Loucy (cell line): ENCODE results near the gene RBM33.

ENCODE experiments used
- H2AFZ ChIP-seq: fragments of 200-600 bp; sonication (generic); 2 replicates; pipeline ENCODE4 v1.6.0; 2016; ENCODE audit warnings: antibody characterized with exemption, mild to moderate bottlenecking, low read length, moderate library complexity
- H3F3A ChIP-seq: fragments of 200-600 bp; 2 replicates; pipeline ENCODE4 v1.6.0; 2016; ENCODE audit warnings: antibody characterized with exemption, low read depth, mild to moderate bottlenecking
- H3K27me3 ChIP-seq: fragments of 200-600 bp; sonication (generic); 2 replicates; pipeline ENCODE4 v1.6.1; 2014; ENCODE audit warnings: low read length, mild to moderate bottlenecking; ENCODE audit not compliant: insufficient read depth, poor library complexity, severe bottlenecking
- H3K36me3 ChIP-seq: fragments of 200-600 bp; sonication (generic); 2 replicates; pipeline ENCODE4 v1.6.1; 2016; ENCODE audit warnings: low read length; ENCODE audit not compliant: insufficient read depth
- H3K4me1 ChIP-seq: fragments of 200-600 bp; sonication (generic); 2 replicates; pipeline ENCODE4 v1.5.1; 2014; ENCODE audit warnings: low read length, mild to moderate bottlenecking; ENCODE audit not compliant: insufficient read depth, poor library complexity, severe bottlenecking
- H3K4me2 ChIP-seq: fragments of 200-600 bp; sonication (generic); 2 replicates; pipeline ENCODE4 v1.6.0; 2014; ENCODE audit warnings: antibody characterized with exemption, low read length, low read depth, mild to moderate bottlenecking; ENCODE audit not compliant: poor library complexity, severe bottlenecking
- H3K4me3 ChIP-seq: fragments of 200-600 bp; sonication (generic); 2 replicates; pipeline ENCODE4 v1.5.1; 2014; ENCODE audit warnings: low read length, mild to moderate bottlenecking, mixed read lengths; ENCODE audit not compliant: poor library complexity, severe bottlenecking
- H3K79me2 ChIP-seq: fragments of 200-600 bp; sonication (generic); 2 replicates; pipeline ENCODE4 v1.6.1; 2014; ENCODE audit warnings: low read length; ENCODE audit not compliant: insufficient read depth
- H3K9ac ChIP-seq: fragments of 200-600 bp; sonication (generic); 2 replicates; pipeline ENCODE4 v1.6.0; 2014; ENCODE audit warnings: mild to moderate bottlenecking, low read depth, low read length, moderate library complexity; ENCODE audit not compliant: poor library complexity, severe bottlenecking
- H3K9me2 ChIP-seq: fragments of 200-600 bp; sonication (generic); replicated peaks from 2 replicates; pipeline ENCODE4 v1.6.1; 2016; ENCODE audit warnings: low read depth, low read length, mixed read lengths
- H3K9me3 ChIP-seq: fragments of 200-600 bp; sonication (generic); 2 replicates; pipeline ENCODE4 v1.6.1; 2014; ENCODE audit warnings: mild to moderate bottlenecking, antibody characterized with exemption, low read length, low read depth; ENCODE audit not compliant: insufficient read depth
- H4K20me1 ChIP-seq: fragments of 200-600 bp; sonication (generic); 2 replicates; pipeline ENCODE4 v1.6.0; 2014; ENCODE audit warnings: antibody characterized with exemption, low read length, mild to moderate bottlenecking; ENCODE audit not compliant: insufficient read depth, poor library complexity, severe bottlenecking
- CTCF ChIP-seq: fragments of 200-600 bp; sonication (generic); conservative IDR thresholded peaks from 2 replicates; pipeline ENCODE4 v1.5.1; 2014; ENCODE audit warnings: mild to moderate bottlenecking, antibody characterized with exemption, low read length
- EZH2phosphoT487 ChIP-seq: fragments of 200-600 bp; IDR thresholded peaks from 2 replicates; pipeline ENCODE4 v1.6.1; 2018; ENCODE audit warnings: antibody characterized with exemption, mild to moderate bottlenecking, moderate library complexity, borderline replicate concordance

Gene RBM33

DNA sequence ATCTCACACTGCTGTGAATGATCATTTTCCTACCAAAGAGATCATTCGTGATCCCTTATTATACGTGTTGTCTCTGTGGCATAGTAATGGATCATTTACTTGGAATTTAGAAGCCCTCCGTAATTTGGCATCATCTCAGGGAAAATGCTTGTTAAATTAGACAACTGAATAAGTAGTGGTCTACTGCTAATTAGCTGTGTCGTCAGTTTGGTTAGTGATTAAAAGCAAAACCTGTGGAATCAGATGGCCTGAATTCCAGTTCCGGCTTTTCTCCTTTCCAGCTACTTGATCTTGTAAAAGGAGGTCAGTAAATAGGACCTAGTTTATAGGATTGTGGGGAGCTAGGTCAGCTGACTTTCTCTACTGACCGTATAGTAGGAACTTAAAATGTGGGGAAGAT is 65.6 kb downstream of the RBM33 start:
- no peaks in the 10 kb centered on the region for H3F3A ChIP-seq
- peaks cover 10% of the 10 kb centered on the region for H4K20me1 ChIP-seq
- H3K9me3 ChIP-seq, result no peaks in the 10 kb centered on the region
- H3K79me2 ChIP-seq, result peaks cover 40% of the 10 kb centered on the region; the same call in 1 of the 2 replicates
- H3K9me2 ChIP-seq, result no peaks in the 10 kb centered on the region
- no peak overlapping the region for H3K4me3 ChIP-seq
- TF ChIP-seq EZH2phosphoT487, result no peak
- no peak for TF ChIP-seq CTCF
- H3K4me1 ChIP-seq, result peaks cover 2% of the 10 kb centered on the region
- H3K27me3 ChIP-seq, result no peaks in the 10 kb centered on the region
- H3K4me2 ChIP-seq, result no peak overlapping the region
- no peak overlapping the region for H3K9ac ChIP-seq
- H2AFZ ChIP-seq, result no peak overlapping the region
- H3K36me3 ChIP-seq, result peaks cover 96% of the 10 kb centered on the region

GRCh38 chr7:155710530-155710929 is 66.1 kb downstream of the RBM33 start:
- Histone ChIP-seq H3K9me2 (no peaks in the 10 kb centered on the region), H3K27me3 (no peaks in the 10 kb centered on the region), H3K36me3 (peaks cover 97% of the 10 kb centered on the region), H3K4me2 (no peak overlapping the region), H2AFZ (no peak overlapping the region), H3K4me1 (no peaks in the 10 kb centered on the region), H3K4me3 (no peak overlapping the region), H3K9ac (no peak overlapping the region), H4K20me1 (peaks cover 10% of the 10 kb centered on the region), H3F3A (no peaks in the 10 kb centered on the region), H3K9me3 (no peaks in the 10 kb centered on the region), H3K79me2 (peaks cover 42% of the 10 kb centered on the region; the same call in 1 of the 2 replicates)
- TF ChIP-seq CTCF, result no peak
- TF ChIP-seq EZH2phosphoT487, result no peak

- H3K4me2 ChIP-seq, result no peak overlapping the region
- H3K9me3 ChIP-seq, result no peaks in the 10 kb centered on the region
- peaks cover 10% of the 10 kb centered on the region for H4K20me1 ChIP-seq
- H3K27me3 ChIP-seq, result no peaks in the 10 kb centered on the region
- peaks cover 37% of the 10 kb centered on the region; the same call in 1 of the 2 replicates for H3K79me2 ChIP-seq
- H3K36me3 ChIP-seq, result peaks cover 97% of the 10 kb centered on the region
- H3F3A ChIP-seq, result no peaks in the 10 kb centered on the region
- H3K4me1 ChIP-seq, result no peaks in the 10 kb centered on the region
- no peak overlapping the region for H3K9ac ChIP-seq
- H3K9me2 ChIP-seq, result no peaks in the 10 kb centered on the region
- no peak for TF ChIP-seq EZH2phosphoT487
- no peak for TF ChIP-seq CTCF
- H2AFZ ChIP-seq, result no peak overlapping the region
- H3K4me3 ChIP-seq, result no peak overlapping the region
Observed at GRCh38 chr7:155711081-155711480, 66.6 kb downstream of the RBM33 start.
